Measurements from ENCODE around the gene SRRD.
A peak's percentile ranks its signal among the peaks of the same experiment; 100 is the strongest.

The SRRD gene

GRCh38 chr22:26474682-26475081 is 9.0 kb upstream of the SRRD start:
- Histone ChIP-seq H3K27me3 (ENCODE audit: insufficient read depth, low read length) (no peaks in the 10 kb centered on the region), H3K4me3 (ENCODE audit: low read depth, low read length) (no peak overlapping the region), H3K36me3 (ENCODE audit: insufficient read depth, low read length) (peaks cover 5% of the 10 kb centered on the region; the same call in 1 of the 2 replicates), H3K27ac (ENCODE audit: low read depth, low read length) (no peak overlapping the region), H2AFZ (ENCODE audit: low read length, unreplicated experiment) (no peak overlapping the region), H3K4me1 (ENCODE audit: control insufficient read depth, insufficient read depth, low read length, unreplicated experiment) (peaks cover 12% of the 10 kb centered on the region), H3K79me2 (ENCODE audit: control insufficient read depth, insufficient read depth, low read length, unreplicated experiment) (peaks cover 2% of the 10 kb centered on the region)

GRCh38 chr22:26476705-26477340 is 6.9 kb upstream of the SRRD start:
- Histone ChIP-seq H3K4me3 (ENCODE audit: low read depth, low read length) (no peak overlapping the region), H3K27ac (ENCODE audit: low read depth, low read length) (no peak overlapping the region), H3K79me2 (ENCODE audit: control insufficient read depth, insufficient read depth, low read length, unreplicated experiment) (peaks cover 8% of the 10 kb centered on the region), H2AFZ (ENCODE audit: low read length, unreplicated experiment) (no peak overlapping the region), H3K4me1 (ENCODE audit: control insufficient read depth, insufficient read depth, low read length, unreplicated experiment) (peaks cover 2% of the 10 kb centered on the region), H3K27me3 (ENCODE audit: insufficient read depth, low read length) (no peaks in the 10 kb centered on the region), H3K36me3 (ENCODE audit: insufficient read depth, low read length) (peaks cover 5% of the 10 kb centered on the region)

GRCh38 chr22:26477341-26477731 is 6.3 kb upstream of the SRRD start:
- peaks cover 5% of the 10 kb centered on the region for H3K36me3 ChIP-seq (ENCODE audit: insufficient read depth, low read length)
- no peak overlapping the region for H2AFZ ChIP-seq (ENCODE audit: low read length, unreplicated experiment)
- no peaks in the 10 kb centered on the region for H3K4me1 ChIP-seq (ENCODE audit: control insufficient read depth, insufficient read depth, low read length, unreplicated experiment)
- H3K27ac ChIP-seq (ENCODE audit: low read depth, low read length), result no peak overlapping the region
- H3K27me3 ChIP-seq (ENCODE audit: insufficient read depth, low read length), result no peaks in the 10 kb centered on the region
- no peak overlapping the region for H3K4me3 ChIP-seq (ENCODE audit: low read depth, low read length)
- H3K79me2 ChIP-seq (ENCODE audit: control insufficient read depth, insufficient read depth, low read length, unreplicated experiment), result peaks cover 10% of the 10 kb centered on the region

- peaks cover 5% of the 10 kb centered on the region for H3K36me3 ChIP-seq (ENCODE audit: insufficient read depth, low read length)
- H3K27ac ChIP-seq (ENCODE audit: low read depth, low read length), result no peak overlapping the region
- no peaks in the 10 kb centered on the region for H3K27me3 ChIP-seq (ENCODE audit: insufficient read depth, low read length)
- H3K4me1 ChIP-seq (ENCODE audit: control insufficient read depth, insufficient read depth, low read length, unreplicated experiment), result peaks cover 5% of the 10 kb centered on the region
- no peak overlapping the region for H2AFZ ChIP-seq (ENCODE audit: low read length, unreplicated experiment)
- H3K4me3 ChIP-seq (ENCODE audit: low read depth, low read length), result 0 out of 2 replicates have a peak overlapping the region, but pooled peaks have one; percentile 32
- H3K79me2 ChIP-seq (ENCODE audit: control insufficient read depth, insufficient read depth, low read length, unreplicated experiment), result peaks cover 17% of the 10 kb centered on the region
Measured at GRCh38 chr22:26479043-26479791, 4.5 kb upstream of the SRRD start.

GRCh38 chr22:26479792-26480610 is 3.7 kb upstream of the SRRD start:
- Histone ChIP-seq H3K27ac (ENCODE audit: low read depth, low read length) (no peak overlapping the region), H3K4me1 (ENCODE audit: control insufficient read depth, insufficient read depth, low read length, unreplicated experiment) (peaks cover 8% of the 10 kb centered on the region), H3K79me2 (ENCODE audit: control insufficient read depth, insufficient read depth, low read length, unreplicated experiment) (peaks cover 20% of the 10 kb centered on the region), H3K4me3 (ENCODE audit: low read depth, low read length) (0 out of 2 replicates have a peak overlapping the region, but pooled peaks have one; percentile 32), H2AFZ (ENCODE audit: low read length, unreplicated experiment) (no peak overlapping the region), H3K36me3 (ENCODE audit: insufficient read depth, low read length) (peaks cover 5% of the 10 kb centered on the region), H3K27me3 (ENCODE audit: insufficient read depth, low read length) (no peaks in the 10 kb centered on the region)

- Histone ChIP-seq H3K79me2 (ENCODE audit: control insufficient read depth, insufficient read depth, low read length, unreplicated experiment) (peaks cover 20% of the 10 kb centered on the region), H3K4me3 (ENCODE audit: low read depth, low read length) (no peak overlapping the region), H3K36me3 (ENCODE audit: insufficient read depth, low read length) (peaks cover 5% of the 10 kb centered on the region), H3K27me3 (ENCODE audit: insufficient read depth, low read length) (no peaks in the 10 kb centered on the region), H2AFZ (ENCODE audit: low read length, unreplicated experiment) (no peak overlapping the region), H3K27ac (ENCODE audit: low read depth, low read length) (no peak overlapping the region), H3K4me1 (ENCODE audit: control insufficient read depth, insufficient read depth, low read length, unreplicated experiment) (peaks cover 8% of the 10 kb centered on the region)
Measured at GRCh38 chr22:26480611-26480932, 3.1 kb upstream of the SRRD start.

- peaks cover 5% of the 10 kb centered on the region for H3K36me3 ChIP-seq (ENCODE audit: insufficient read depth, low read length)
- H3K4me1 ChIP-seq (ENCODE audit: control insufficient read depth, insufficient read depth, low read length, unreplicated experiment), result peaks cover 8% of the 10 kb centered on the region
- H2AFZ ChIP-seq (ENCODE audit: low read length, unreplicated experiment), result no peak overlapping the region
- no peaks in the 10 kb centered on the region for H3K27me3 ChIP-seq (ENCODE audit: insufficient read depth, low read length)
- H3K79me2 ChIP-seq (ENCODE audit: control insufficient read depth, insufficient read depth, low read length, unreplicated experiment), result peaks cover 25% of the 10 kb centered on the region
- H3K4me3 ChIP-seq (ENCODE audit: low read depth, low read length), result no peak overlapping the region
- no peak overlapping the region for H3K27ac ChIP-seq (ENCODE audit: low read depth, low read length)
Measured at GRCh38 chr22:26481112-26481693, 2.5 kb upstream of the SRRD start.

GRCh38 chr22:26481694-26482093 is 2.0 kb upstream of the SRRD start:
- H3K27ac ChIP-seq (ENCODE audit: low read depth, low read length), result no peak overlapping the region
- H3K36me3 ChIP-seq (ENCODE audit: insufficient read depth, low read length), result peaks cover 5% of the 10 kb centered on the region
- no peak overlapping the region for H3K4me3 ChIP-seq (ENCODE audit: low read depth, low read length)
- peaks cover 25% of the 10 kb centered on the region for H3K79me2 ChIP-seq (ENCODE audit: control insufficient read depth, insufficient read depth, low read length, unreplicated experiment)
- H3K4me1 ChIP-seq (ENCODE audit: control insufficient read depth, insufficient read depth, low read length, unreplicated experiment), result peaks cover 8% of the 10 kb centered on the region
- H2AFZ ChIP-seq (ENCODE audit: low read length, unreplicated experiment), result no peak overlapping the region
- no peaks in the 10 kb centered on the region for H3K27me3 ChIP-seq (ENCODE audit: insufficient read depth, low read length)

- H3K27ac ChIP-seq (ENCODE audit: low read depth, low read length), result no peak overlapping the region
- no peak overlapping the region for H2AFZ ChIP-seq (ENCODE audit: low read length, unreplicated experiment)
- H3K79me2 ChIP-seq (ENCODE audit: control insufficient read depth, insufficient read depth, low read length, unreplicated experiment), result peaks cover 25% of the 10 kb centered on the region
- H3K4me3 ChIP-seq (ENCODE audit: low read depth, low read length), result no peak overlapping the region
- peaks cover 5% of the 10 kb centered on the region for H3K36me3 ChIP-seq (ENCODE audit: insufficient read depth, low read length)
- H3K4me1 ChIP-seq (ENCODE audit: control insufficient read depth, insufficient read depth, low read length, unreplicated experiment), result peaks cover 8% of the 10 kb centered on the region
- no peaks in the 10 kb centered on the region for H3K27me3 ChIP-seq (ENCODE audit: insufficient read depth, low read length)
Measured at GRCh38 chr22:26482161-26482560, 1.5 kb upstream of the SRRD start.

- peak overlapping the region; percentile 44; the same call in 1 of the 2 replicates for H3K27ac ChIP-seq (ENCODE audit: low read depth, low read length)
- H3K36me3 ChIP-seq (ENCODE audit: insufficient read depth, low read length), result peaks cover 2% of the 10 kb centered on the region; the same call in 1 of the 2 replicates
- peaks cover 8% of the 10 kb centered on the region for H3K4me1 ChIP-seq (ENCODE audit: control insufficient read depth, insufficient read depth, low read length, unreplicated experiment)
- peaks cover 25% of the 10 kb centered on the region for H3K79me2 ChIP-seq (ENCODE audit: control insufficient read depth, insufficient read depth, low read length, unreplicated experiment)
- H2AFZ ChIP-seq (ENCODE audit: low read length, unreplicated experiment), result peak overlapping the region; percentile 51
- H3K4me3 ChIP-seq (ENCODE audit: low read depth, low read length), result peak overlapping the region; percentile 85
- H3K27me3 ChIP-seq (ENCODE audit: insufficient read depth, low read length), result no peaks in the 10 kb centered on the region
Measured at GRCh38 chr22:26483043-26483438, 636 bp upstream of the SRRD start.
